GM21390 (cell line): ENCODE data around the gene TSPAN16.

Experiments
- ATAC-seq: cut with Tn5 transposase; IDR thresholded peaks from one replicate; pipeline ENCODE4 v1.9.1; 2021; ENCODE audit not compliant: unreplicated experiment

Gene TSPAN16

DNA sequence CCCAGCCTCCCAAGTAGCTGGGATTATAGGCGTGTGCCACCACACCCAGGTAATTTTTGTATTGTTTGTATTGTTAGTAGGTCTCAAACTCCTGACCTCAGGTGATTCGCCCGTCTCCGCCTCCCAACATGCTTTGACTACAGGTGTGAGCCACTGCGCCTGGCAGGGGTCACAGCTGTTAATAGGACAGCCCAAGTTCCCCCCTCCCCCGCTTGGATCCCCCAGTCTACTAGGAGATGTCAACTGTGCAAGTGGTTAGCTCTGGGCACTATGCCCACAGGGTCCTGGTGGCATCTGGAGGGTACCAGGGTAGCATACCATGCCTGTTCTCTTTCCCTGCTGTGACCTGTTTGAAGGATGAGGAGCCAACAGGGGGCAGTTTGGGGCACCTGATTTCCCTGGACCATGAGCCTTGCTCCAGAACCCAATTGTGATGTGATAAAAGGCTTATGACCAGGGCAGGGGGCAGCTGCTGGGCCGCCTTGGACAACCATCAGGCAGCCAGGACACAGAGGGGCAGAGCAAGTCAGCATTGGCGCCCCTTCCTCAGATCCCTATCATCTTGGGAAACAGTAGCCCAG lies at the start of gene TSPAN16:
TSS of gene TSPAN16 (plus strand) at position 496 of the 581 bp plus-strand sequence. CDS start 138 bp downstream, outside the sequence.
- no peak for ATAC-seq

DNA sequence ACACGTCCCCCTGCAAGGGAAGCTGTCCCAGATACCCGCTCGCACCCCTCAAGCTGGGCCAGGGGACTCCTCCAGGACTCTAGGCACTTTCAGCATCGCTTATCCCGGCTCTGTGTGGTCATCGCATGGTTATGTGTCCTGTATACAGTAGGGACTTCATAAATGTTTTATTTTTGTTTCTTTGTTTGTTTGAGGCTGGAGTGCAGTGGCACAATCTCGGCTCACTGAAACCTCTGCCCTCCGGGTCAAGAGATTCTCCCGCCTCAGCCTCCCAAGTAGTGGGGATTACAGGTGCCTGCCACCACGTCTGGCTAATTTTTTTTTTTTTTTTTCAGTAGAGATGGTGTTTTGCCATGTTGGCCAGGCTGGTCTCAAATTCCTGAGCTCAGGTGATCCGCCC lies 49.0 kb upstream of the TSPAN16 start:
- ATAC-seq = no peak

DNA sequence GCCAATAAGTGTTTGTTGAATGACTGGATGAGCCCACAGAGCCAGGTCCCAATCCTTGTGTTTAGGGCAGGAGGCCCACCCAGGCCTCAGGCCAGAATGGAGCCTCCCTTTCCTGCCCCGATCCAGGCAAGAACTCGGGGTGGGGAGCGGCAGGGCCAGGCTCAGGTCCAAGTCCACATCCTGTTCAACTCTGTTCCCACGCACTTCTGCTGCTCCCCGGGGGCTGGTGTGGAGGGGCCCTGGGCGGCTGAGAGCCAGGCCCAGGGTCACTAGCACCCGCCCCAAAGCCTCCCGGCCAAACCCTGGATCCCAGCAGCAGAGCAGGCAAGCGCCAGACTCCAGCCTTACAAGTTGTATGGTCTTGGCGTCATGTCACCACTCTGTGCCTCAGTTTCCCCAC lies 48.6 kb upstream of the TSPAN16 start:
- no peak for ATAC-seq

- no peak for ATAC-seq
Measured at GRCh38 chr19:11247934-11248333, 48.0 kb upstream of the TSPAN16 start.

GRCh38 chr19:11248852-11249251 lies 47.1 kb upstream of the TSPAN16 start:
- no peak for ATAC-seq

DNA sequence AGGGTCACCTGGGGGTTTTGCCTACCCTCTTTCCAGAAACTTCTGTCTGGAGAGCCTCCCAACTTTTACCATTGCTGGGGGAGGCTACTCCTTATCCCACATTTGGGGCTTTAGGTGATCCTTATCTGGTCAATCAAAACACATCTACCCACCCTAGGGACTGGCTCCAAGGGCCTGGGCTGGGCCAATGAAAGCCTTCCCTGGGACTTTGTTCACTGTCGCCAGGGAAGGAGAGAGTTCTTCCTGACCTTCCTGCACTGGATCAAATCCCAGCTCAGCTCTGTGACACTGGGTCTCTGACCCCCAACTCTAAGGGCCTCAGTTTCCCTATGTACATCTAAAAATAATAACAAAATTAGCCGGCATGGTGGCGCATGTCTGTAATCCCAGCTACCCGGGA lies 44.7 kb upstream of the TSPAN16 start:
- no peak for ATAC-seq

DNA sequence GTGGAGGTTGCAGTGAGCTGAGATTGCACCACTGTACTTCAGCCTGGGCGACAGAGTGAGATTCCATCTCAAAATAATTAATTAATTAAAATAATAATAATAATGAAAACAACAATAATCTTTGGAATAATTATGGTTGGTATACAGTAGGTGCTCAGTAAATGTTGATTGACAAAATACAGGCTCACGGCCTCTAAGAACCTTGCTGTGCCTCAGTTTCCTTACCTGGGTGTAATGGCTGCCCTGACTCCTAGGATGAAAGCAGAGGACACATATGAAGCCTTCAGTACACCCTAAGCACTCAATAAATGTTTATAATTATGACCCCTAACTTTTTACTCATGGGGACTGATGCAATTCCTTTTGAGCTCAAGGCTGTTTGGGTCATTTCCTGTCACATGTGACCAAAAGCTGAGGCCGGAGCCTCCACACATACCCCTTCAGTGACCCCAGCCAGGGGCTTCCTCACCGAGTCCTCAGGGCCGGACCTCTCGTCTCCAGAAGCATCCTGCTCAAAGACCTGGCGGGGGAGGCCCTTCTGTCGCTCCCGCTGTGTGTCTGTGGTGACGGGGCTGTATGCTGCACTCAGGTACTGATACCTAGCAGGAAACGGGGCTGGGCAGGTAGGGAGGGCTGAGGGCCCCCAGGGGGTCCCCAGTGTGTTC lies 44.2 kb upstream of the TSPAN16 start:
- ATAC-seq = no peak

GRCh38 chr19:11252665-11253355 lies 43.1 kb upstream of the TSPAN16 start:
- no peak for ATAC-seq

DNA sequence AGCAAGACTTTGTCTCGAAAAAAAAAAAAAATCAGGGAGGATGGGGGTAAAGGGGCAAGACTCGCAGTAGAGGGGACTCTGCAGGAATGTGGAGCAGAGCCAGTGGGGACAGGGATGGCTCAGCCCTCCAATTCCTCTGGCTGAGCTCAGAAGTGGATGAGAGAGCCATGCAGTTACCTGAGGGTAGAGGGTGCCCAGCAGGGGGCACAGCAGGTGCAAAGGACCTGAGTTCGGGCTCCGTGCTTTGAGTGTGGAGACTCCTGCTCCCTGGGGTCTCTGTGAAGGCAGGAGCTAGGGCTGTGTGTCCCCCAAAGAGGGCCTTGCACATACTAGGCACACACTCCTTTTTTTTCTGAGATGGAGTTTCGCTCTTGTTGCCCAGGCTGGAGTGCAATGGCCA lies 41.3 kb upstream of the TSPAN16 start:
- no peak for ATAC-seq

- no peak for ATAC-seq
Measured at GRCh38 chr19:11256189-11256588, 39.8 kb upstream of the TSPAN16 start.

DNA sequence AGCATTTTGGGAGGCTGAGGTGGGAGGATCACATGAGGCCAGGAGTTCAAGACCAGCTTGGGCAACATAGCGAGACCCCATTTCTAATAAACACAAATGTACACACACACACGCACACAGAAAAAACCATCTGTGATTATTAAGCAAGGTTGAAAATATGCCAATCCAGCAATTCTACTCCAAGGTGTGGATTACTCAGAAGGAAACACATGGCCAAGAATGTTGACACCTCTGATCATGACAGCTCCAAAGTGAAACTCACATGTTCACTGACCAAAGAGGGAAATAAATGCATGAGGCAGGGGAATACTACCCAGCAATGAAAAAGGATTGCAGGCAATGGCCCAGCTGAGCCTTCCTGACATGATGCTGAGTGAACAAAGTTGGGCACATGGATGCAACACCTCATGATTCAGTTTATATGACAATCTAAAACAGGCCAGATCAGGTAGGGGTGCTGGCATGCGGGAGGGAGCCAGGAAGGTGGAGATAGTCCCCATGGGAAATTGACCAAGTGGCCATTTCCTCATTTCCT lies 38.0 kb upstream of the TSPAN16 start:
- ATAC-seq = no peak

DNA sequence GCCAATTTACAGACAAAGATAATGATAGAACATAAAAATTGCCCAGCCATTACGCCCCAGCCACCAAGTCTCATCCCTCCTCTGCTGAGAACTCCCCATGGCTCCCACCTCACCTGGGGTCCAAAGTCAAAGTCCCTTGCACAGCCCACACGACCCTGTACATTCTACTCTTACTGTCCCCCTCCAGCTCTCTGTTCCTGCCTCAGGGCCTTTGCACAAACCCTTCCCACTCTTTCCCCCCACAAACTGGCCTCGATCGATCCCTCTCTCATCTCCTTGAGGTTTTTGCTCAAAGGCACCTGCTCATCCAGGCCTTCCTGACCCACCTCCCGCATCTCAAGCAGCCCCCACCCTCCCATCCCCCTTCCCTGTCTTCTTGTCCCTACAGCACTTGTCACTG lies 35.0 kb upstream of the TSPAN16 start:
- no peak for ATAC-seq

GRCh38 chr19:11261431-11261970 lies 34.5 kb upstream of the TSPAN16 start:
- ATAC-seq = no peak

- no peak for ATAC-seq
Measured at GRCh38 chr19:11261971-11262839, 33.8 kb upstream of the TSPAN16 start, which contains the start of gene DOCK6. TSS of gene DOCK6 (minus strand) at chr19:11262524. CDS start at chr19:11262440, 84 bp downstream.

DNA sequence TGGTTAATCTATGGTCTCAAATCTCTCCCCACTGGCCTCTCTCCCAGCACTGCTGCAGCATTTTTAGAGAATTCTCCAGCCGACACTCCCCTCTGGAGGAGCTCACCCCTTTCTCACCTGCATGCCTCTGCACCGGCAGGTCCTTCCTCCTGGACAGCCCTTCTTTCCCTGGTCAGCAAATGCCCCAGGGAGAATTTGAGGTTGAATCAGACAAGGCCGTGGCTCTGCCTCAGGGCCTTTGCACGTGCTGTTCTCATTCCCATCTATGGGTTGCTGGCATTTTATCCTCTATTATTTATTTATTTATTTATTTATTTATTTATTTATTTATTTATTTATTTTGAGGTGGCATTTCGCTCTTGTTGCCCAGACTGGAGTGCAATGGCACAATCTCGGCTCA lies 32.2 kb upstream of the TSPAN16 start:
- no peak for ATAC-seq

DNA sequence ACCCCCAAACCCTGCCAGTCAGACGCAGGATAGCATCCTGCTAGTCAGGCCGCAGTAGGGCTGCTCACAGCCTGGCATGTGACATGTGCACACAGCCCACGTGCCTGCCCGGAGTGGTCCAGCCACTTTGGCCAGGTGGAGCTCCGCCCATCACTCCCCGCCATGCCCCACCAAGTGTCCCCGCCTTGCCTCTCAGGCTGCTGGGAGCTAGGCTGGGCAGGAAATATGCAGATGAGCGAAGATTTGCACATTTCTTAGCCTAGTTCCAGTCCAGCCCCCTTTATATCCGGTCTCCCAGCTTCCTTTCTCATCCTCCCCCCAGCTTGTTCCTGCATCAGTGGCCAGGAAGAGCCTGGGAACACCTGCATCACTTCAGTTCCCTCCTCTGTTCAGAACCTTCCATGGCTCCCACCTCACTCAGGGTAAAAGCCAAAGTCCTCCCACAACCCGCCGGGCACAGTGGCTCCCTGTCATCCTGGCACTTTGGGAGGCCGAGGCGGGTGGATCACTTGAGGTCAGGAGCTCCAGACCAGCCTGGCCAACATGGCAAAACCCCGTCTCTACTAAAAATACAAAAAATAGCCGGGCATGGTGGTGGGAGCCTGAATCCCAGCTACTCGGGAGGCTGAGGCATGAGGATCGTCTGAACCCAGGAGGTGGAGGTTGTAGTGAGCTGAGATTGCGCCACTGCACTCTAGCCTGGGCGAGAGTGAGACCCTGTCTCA lies 31.3 kb upstream of the TSPAN16 start:
- ATAC-seq = no peak

DNA sequence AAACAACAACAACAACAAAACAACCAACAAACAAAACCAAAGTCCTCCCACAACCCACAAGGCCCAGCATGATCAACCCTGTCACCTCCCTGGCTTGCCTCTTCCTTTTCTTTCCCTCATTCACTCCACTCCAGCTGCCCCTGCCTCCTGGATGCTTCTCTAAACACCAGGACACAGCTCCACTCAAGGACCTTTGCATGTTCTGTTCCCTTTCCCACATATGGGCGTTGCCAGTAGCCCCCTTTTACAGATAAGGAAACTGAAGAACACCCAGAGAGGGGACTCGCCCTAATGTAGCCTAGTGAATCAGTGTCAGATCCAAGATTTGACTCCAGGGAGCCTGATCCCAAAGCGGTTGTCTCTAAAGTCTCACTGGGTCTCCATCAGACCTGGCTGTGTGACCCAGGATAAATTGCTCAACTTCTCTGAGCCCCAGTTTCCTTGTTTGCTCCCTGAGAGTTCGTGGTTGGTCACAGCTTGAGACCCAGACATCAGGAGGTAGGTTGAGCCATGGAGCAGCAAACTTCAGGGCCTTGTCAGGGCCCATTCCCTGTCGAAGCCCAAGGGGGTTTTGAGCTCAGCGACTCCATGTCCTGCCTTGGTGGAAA lies 30.7 kb upstream of the TSPAN16 start:
- ATAC-seq = no peak

DNA sequence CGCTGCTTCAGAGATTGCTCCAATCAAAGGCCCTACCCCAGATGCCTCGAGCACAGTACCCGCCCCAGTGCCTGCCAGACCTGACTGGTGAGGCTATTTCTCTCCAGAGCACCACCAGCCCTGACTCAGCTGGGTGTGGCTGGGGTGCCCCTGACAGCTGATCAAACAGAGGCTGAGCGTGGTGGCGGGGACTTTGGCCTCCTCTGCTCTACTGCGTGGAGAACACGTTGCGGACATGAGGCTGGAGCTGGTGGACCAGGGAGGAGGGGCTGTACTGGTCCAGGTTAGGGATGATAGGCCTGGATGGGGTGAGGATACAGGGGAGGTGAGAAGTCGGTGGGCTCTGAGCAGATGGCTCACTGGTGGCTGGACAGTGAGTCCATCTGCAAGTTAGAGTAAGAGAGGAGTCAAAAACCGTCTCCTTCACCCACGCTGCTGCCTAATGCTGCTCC lies 30.1 kb upstream of the TSPAN16 start:
- ATAC-seq = no peak

DNA sequence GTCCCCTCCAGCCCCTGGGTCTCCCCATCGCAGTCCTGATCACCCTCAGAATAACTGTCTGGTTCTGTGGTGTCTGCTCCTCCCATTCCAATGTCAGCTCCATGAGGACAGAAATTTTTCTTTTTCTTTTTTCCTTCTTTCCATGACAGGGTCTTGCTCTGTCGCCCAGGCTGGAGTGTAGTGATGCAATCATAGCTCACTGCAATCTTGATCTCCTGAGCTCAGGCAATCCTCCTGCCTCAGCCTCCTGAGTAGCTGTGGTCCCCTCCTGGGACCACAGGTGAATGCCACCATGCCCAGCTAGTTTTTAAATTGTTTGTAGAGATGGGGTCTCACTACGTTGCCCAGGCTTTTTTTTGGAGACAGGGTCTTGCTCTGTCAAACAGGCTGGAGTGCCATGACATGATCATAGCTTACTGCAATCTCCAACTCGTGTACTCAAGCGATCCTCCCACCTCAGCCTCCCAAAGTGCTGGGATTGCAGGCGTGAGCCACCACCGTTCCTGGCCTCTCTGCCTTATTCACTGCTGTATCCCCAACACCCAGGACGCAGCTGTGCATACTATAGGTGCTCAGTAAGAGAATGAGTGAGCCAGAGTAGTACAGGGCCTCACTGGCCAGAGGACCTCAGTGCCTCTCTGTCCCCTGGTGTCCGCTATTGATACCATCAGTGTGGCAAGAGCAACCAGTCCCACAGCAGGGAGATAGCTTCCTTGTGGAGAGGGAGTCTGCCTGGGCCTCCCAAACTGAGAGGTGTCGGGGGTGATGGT lies 28.5 kb upstream of the TSPAN16 start:
- no peak for ATAC-seq
